SK-N-SH (cell line): ENCODE data around the gene PCDHGB1. TPM values are rescaled to one million over a fixed set of nuclear protein-coding genes. Genes with fewer than 3 reads are reported as not detected.

Experiments used
- CTCF ChIA-PET: fragments of 300-600, 350-600 bp; formaldehyde crosslinking; extraction: SDS; loops from one replicate; lab custom pipeline; 2021; lab: Yijun Ruan, JAX
- POLR2A ChIA-PET: fragments of 350-600 bp; sonication (Branson Sonifier 250); formaldehyde crosslinking; extraction: SDS; loops from one replicate; lab custom pipeline; 2020; ENCODE audit warnings: antibody characterized with exemption, inconsistent platforms; lab: Yijun Ruan, JAX
- DNase-seq: peaks from one replicate; pipeline ENCODE4 v3.0.0; 2012
- H2AFZ ChIP-seq: fragments of 200-600 bp; sonication (generic); 2 replicates; pipeline ENCODE4 v1.8.1; 2016; ENCODE audit warnings: antibody characterized with exemption, mild to moderate bottlenecking, low read depth
- H3F3A ChIP-seq: fragments of 200-600 bp; sonication (generic); replicated peaks from 2 replicates; pipeline ENCODE3; 2016; ENCODE audit warnings: antibody characterized with exemption, mild to moderate bottlenecking; ENCODE audit not compliant: insufficient read depth
- H3K27ac ChIP-seq, 2 experiments: fragments of 200-500 bp in 1 of 2; fragments of 200-600 bp in 1 of 2; sonication (Bioruptor generic) in 1 of 2; sonication (generic), shearing (Covaris generic) in 1 of 2; 2 replicates each; pipeline versions ENCODE4 v1.5.1 to v1.6.1; 2014 to 2016; ENCODE audit warnings: low read depth in 2 of 2, inconsistent platforms in 1 of 2, low read length in 1 of 2, mild to moderate bottlenecking in 1 of 2, mixed read lengths in 1 of 2
- H3K27me3 ChIP-seq: fragments of 200-600 bp; sonication (generic), shearing (Covaris generic); 2 replicates; pipeline ENCODE4 v1.6.1; 2016; ENCODE audit warnings: mixed run types; ENCODE audit not compliant: insufficient read depth
- H3K36me3 ChIP-seq, 2 experiments: fragments of 200-500 bp in 1 of 2; fragments of 200-600 bp in 1 of 2; sonication (Bioruptor generic) in 1 of 2; sonication (generic) in 1 of 2; replicated peaks in 1 of 2; 2 replicates each; pipeline versions ENCODE3 to v1.5.1; 2014 to 2016; ENCODE audit warnings: low read length in 1 of 2, mild to moderate bottlenecking in 1 of 2; ENCODE audit not compliant: insufficient read depth in 2 of 2, control insufficient read depth in 1 of 2
- H3K4me1 ChIP-seq, 2 experiments: fragments of 200-500 bp in 1 of 2; fragments of 200-600 bp in 1 of 2; sonication (Bioruptor generic) in 1 of 2; sonication (generic), shearing (Covaris generic) in 1 of 2; 2 replicates each; pipeline versions ENCODE4 v1.5.1 to v1.6.1; 2014 to 2016; ENCODE audit warnings: low read depth in 1 of 2, low read length in 1 of 2, mixed run types in 1 of 2; ENCODE audit not compliant: insufficient read depth in 2 of 2, control insufficient read depth in 1 of 2
- H3K4me2 ChIP-seq: fragments of 200-600 bp; sonication (generic), shearing (Covaris generic); 2 replicates; pipeline ENCODE4 v1.6.1; 2017; ENCODE audit warnings: mixed run types
- H3K4me3 ChIP-seq, 2 experiments: fragments of 200-500 bp in 1 of 2; fragments of 200-600 bp in 1 of 2; sonication (Bioruptor generic) in 1 of 2; sonication (generic), shearing (Covaris generic) in 1 of 2; 2 replicates each; pipeline versions ENCODE4 v1.5.1 to v1.8.1; 2014 to 2016; ENCODE audit warnings: low read depth in 2 of 2, inconsistent platforms in 1 of 2, low read length in 1 of 2, mild to moderate bottlenecking in 1 of 2, mixed read lengths in 1 of 2, moderate library complexity in 1 of 2
- H3K79me2 ChIP-seq: fragments of 200-600 bp; sonication (generic); 2 replicates; pipeline ENCODE4 v1.8.1; 2017; ENCODE audit warnings: mild to moderate bottlenecking; ENCODE audit not compliant: insufficient read depth
- H3K9ac ChIP-seq: fragments of 200-600 bp; sonication (generic); 2 replicates; pipeline ENCODE4 v1.6.1; 2017; ENCODE audit warnings: mixed run types
- H3K9me2 ChIP-seq: fragments of 200-600 bp; sonication (generic); 2 replicates; pipeline ENCODE4 v1.6.1; 2017; ENCODE audit warnings: mixed run types
- H3K9me3 ChIP-seq: fragments of 200-600 bp; sonication (generic); 2 replicates; pipeline ENCODE4 v1.6.1; 2017; ENCODE audit warnings: mixed run types, mild to moderate bottlenecking, moderate library complexity
- H4K20me1 ChIP-seq: fragments of 200-600 bp; sonication (generic); 2 replicates; pipeline ENCODE4 v1.6.1; 2017; ENCODE audit warnings: mild to moderate bottlenecking, mixed run types; ENCODE audit not compliant: insufficient read depth
- CHD2 ChIP-seq: fragments of 150-350 bp; IDR thresholded peaks from 2 replicates; pipeline ENCODE4 v1.6.1; 2018; ENCODE audit warnings: low read length; ENCODE audit not compliant: partially characterized antibody
- CTCF ChIP-seq: fragments of 200-600 bp; sonication (generic); IDR thresholded peaks from 2 replicates; pipeline ENCODE4 v1.6.1; 2017; ENCODE audit warnings: antibody characterized with exemption, mild to moderate bottlenecking, moderate library complexity
- ELF1 ChIP-seq: IDR thresholded peaks from 2 replicates; pipeline ENCODE4 v1.4.0; 2012
- EZH2phosphoT487 ChIP-seq: fragments of 200-600 bp; sonication (generic); IDR thresholded peaks from 2 replicates; pipeline ENCODE4 v1.6.1; 2017; ENCODE audit warnings: low read depth, mixed run types, mild to moderate bottlenecking, antibody characterized with exemption, moderate library complexity, borderline replicate concordance
- FOSL2 ChIP-seq: IDR thresholded peaks from 2 replicates; pipeline ENCODE4 v1.4.0; 2012; ENCODE audit warnings: low read depth, mild to moderate bottlenecking, moderate library complexity, borderline replicate concordance
- FOXJ3 ChIP-seq: sonication (generic); formaldehyde crosslinking; IDR thresholded peaks from 2 replicates; pipeline ENCODE4 v1.5.1; 2020; ENCODE audit warnings: mild to moderate bottlenecking, missing genetic modification reagents
- FOXM1 ChIP-seq: IDR thresholded peaks from 2 replicates; pipeline ENCODE4 v1.4.0; 2012; ENCODE audit warnings: low read depth, mild to moderate bottlenecking
- GATA2 ChIP-seq: sonication (generic); formaldehyde crosslinking; IDR thresholded peaks from 2 replicates; pipeline ENCODE4 v1.5.0; 2020; ENCODE audit warnings: mild to moderate bottlenecking, missing genetic modification reagents
- MAX ChIP-seq: IDR thresholded peaks from 2 replicates; pipeline ENCODE4 v1.4.0; 2012; ENCODE audit warnings: low read depth
- MEF2A ChIP-seq: IDR thresholded peaks from 2 replicates; pipeline ENCODE4 v1.4.0; 2012; ENCODE audit warnings: low read depth, borderline replicate concordance
- MXI1 ChIP-seq: IDR thresholded peaks from 2 replicates; pipeline ENCODE4 v1.6.1; 2012; ENCODE audit warnings: mild to moderate bottlenecking, low read depth, low read length, improper control_type of control experiment
- POLR2AphosphoS5 ChIP-seq: IDR thresholded peaks from 2 replicates; pipeline ENCODE4 v1.6.1; 2012; ENCODE audit warnings: low read depth, low read length
- RAD21 ChIP-seq: IDR thresholded peaks from 2 replicates; pipeline ENCODE4 v1.6.1; 2012; ENCODE audit warnings: mild to moderate bottlenecking, low read length
- RCOR1 ChIP-seq: fragments of 150-350 bp; IDR thresholded peaks from 2 replicates; pipeline ENCODE4 v1.6.1; 2017; ENCODE audit warnings: antibody characterized with exemption, low read length
- RFX5 ChIP-seq: IDR thresholded peaks from 2 replicates; pipeline ENCODE4 v1.6.1; 2012; ENCODE audit warnings: mild to moderate bottlenecking, improper control_type of control experiment, low read length
- RXRA ChIP-seq: IDR thresholded peaks from 2 replicates; pipeline ENCODE4 v1.4.0; 2012; ENCODE audit warnings: low read depth, mild to moderate bottlenecking, borderline replicate concordance
- SMC3 ChIP-seq: IDR thresholded peaks from 2 replicates; pipeline ENCODE4 v1.6.1; 2012; ENCODE audit warnings: low read depth, low read length, improper control_type of control experiment
- TAF1 ChIP-seq: IDR thresholded peaks from 2 replicates; pipeline ENCODE4 v1.6.1; 2012; ENCODE audit warnings: low read depth, mild to moderate bottlenecking, low read length, moderate library complexity, borderline replicate concordance
- TCF12 ChIP-seq: IDR thresholded peaks from 2 replicates; pipeline ENCODE4 v1.4.0; 2012
- TEAD4 ChIP-seq: IDR thresholded peaks from 2 replicates; pipeline ENCODE4 v1.4.0; 2012; ENCODE audit warnings: mild to moderate bottlenecking, borderline replicate concordance; ENCODE audit not compliant: insufficient read depth
- YY1 ChIP-seq: IDR thresholded peaks from 2 replicates; pipeline ENCODE4 v1.4.0; 2012; ENCODE audit warnings: low read depth, mild to moderate bottlenecking
- WGBS: methylation state at CpG from one replicate; pipeline ENCODE4 v1.1.6; 2017; ENCODE audit warnings: low lambda C conversion rate; 5-methylcytosine and 5-hydroxymethylcytosine counted together
- polyA plus RNA-seq, 3 experiments: library from polyadenylated mRNA; depleted of rRNA; stranded (reverse); fragments of >200 nt; gene quantifications; 2 replicates each; pipeline ENCODE4 v1.2.3, GENCODE V29; 2012
- TF ChIP-seq, protein P1 (sequence below): fragments of 150-350 bp; IDR thresholded peaks from 2 replicates; pipeline ENCODE4 v1.6.1; 2017; ENCODE audit warnings: antibody characterized with exemption, low read length, low read depth, borderline replicate concordance
- TF ChIP-seq, protein P2 (sequence below): fragments of 150-350 bp; IDR thresholded peaks from 2 replicates; pipeline ENCODE4 v1.6.1; 2016; ENCODE audit warnings: mild to moderate bottlenecking, low read depth, low read length
- TF ChIP-seq, protein P3 (sequence below): IDR thresholded peaks from 2 replicates; pipeline ENCODE4 v1.4.0; 2012; ENCODE audit warnings: low read depth, borderline replicate concordance
- TF ChIP-seq, protein P4 (sequence below): IDR thresholded peaks from 2 replicates; pipeline ENCODE4 v1.4.0; 2012; ENCODE audit warnings: low read depth, borderline replicate concordance

The PCDHGB1 gene
- polyA plus RNA-seq, 1 of the 3 experiments (the other 2 are of a cell fraction), result 0.77 TPM

- no peak for TF ChIP-seq RCOR1
- peak; percentile 82 for TF ChIP-seq ELF1
- TF ChIP-seq, protein P1, sequence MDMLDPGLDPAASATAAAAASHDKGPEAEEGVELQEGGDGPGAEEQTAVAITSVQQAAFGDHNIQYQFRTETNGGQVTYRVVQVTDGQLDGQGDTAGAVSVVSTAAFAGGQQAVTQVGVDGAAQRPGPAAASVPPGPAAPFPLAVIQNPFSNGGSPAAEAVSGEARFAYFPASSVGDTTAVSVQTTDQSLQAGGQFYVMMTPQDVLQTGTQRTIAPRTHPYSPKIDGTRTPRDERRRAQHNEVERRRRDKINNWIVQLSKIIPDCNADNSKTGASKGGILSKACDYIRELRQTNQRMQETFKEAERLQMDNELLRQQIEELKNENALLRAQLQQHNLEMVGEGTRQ, result no peak
- no peak for TF ChIP-seq MEF2A
- peak; percentile 98 for TF ChIP-seq CHD2
- no peak for TF ChIP-seq TEAD4
- TF ChIP-seq RAD21, result peak; percentile 60
- TF ChIP-seq, protein P2, sequence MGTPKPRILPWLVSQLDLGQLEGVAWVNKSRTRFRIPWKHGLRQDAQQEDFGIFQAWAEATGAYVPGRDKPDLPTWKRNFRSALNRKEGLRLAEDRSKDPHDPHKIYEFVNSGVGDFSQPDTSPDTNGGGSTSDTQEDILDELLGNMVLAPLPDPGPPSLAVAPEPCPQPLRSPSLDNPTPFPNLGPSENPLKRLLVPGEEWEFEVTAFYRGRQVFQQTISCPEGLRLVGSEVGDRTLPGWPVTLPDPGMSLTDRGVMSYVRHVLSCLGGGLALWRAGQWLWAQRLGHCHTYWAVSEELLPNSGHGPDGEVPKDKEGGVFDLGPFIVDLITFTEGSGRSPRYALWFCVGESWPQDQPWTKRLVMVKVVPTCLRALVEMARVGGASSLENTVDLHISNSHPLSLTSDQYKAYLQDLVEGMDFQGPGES, result no peak
- TF ChIP-seq FOXJ3 (CRISPR knock-in tag), result no peak
- 0 out of 2 replicates have a peak, but pooled peaks have one; percentile 2 for TF ChIP-seq MXI1
- TF ChIP-seq TAF1, result peak; percentile 89
Observed at GRCh38 chr5:141320225-141321169, 29.4 kb upstream of the PCDHGB1 start, which contains the start of gene TAF7 (continued).

- WGBS, result 79% methylated on average over 3 of the region's 3 CpGs
- ChIA-PET POLR2A (no interaction called here), CTCF (interaction anchor here (2.9 kb wide), 1 partner anchor 99 kb away, joined by 15 read pairs; the partner anchor contains the start of gene PCDHB14)
- peaks cover 28% of the 10 kb centered on the region for H3K79me2 ChIP-seq
- H3K9me2 ChIP-seq, result no peaks in the 10 kb centered on the region
- H2AFZ ChIP-seq, result no peak overlapping the region
- H3K4me3 ChIP-seq, result no peak overlapping the region
- no peak overlapping the region for H3K4me2 ChIP-seq
- no peaks in the 10 kb centered on the region for H3K27me3 ChIP-seq
- peaks cover 20 to 27% of the 10 kb centered on the region in 2 experiments for H3K36me3 ChIP-seq
- peaks cover 13% of the 10 kb centered on the region for H3F3A ChIP-seq
- DNase-seq, result no peak
- no peak overlapping the region for H3K9ac ChIP-seq
- H3K9me3 ChIP-seq, result peaks cover 23% of the 10 kb centered on the region
- 0 out of 2 replicates have a peak, but pooled peaks cover 3% of the 10 kb centered on the region for H4K20me1 ChIP-seq
- H3K4me1 ChIP-seq, result no peaks in the 10 kb centered on the region; a peak in 1 of 4 replicates
- H3K27ac ChIP-seq, result no peak overlapping the region
- no peak for TF ChIP-seq TCF12
- no peak for TF ChIP-seq CTCF
- TF ChIP-seq RXRA, result no peak
- no peak for TF ChIP-seq CHD2
- no peak for TF ChIP-seq POLR2AphosphoS5
- no peak for TF ChIP-seq YY1
- TF ChIP-seq RFX5, result no peak
- TF ChIP-seq MEF2A, result no peak
- TF ChIP-seq SMC3, result no peak
- TF ChIP-seq MAX, result no peak
- TF ChIP-seq EZH2phosphoT487, result no peak
- TF ChIP-seq, protein P3, sequence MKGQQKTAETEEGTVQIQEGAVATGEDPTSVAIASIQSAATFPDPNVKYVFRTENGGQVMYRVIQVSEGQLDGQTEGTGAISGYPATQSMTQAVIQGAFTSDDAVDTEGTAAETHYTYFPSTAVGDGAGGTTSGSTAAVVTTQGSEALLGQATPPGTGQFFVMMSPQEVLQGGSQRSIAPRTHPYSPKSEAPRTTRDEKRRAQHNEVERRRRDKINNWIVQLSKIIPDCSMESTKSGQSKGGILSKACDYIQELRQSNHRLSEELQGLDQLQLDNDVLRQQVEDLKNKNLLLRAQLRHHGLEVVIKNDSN, result no peak
- TF ChIP-seq FOSL2, result no peak
- TF ChIP-seq ELF1, result no peak
- no peak for TF ChIP-seq FOXM1
- TF ChIP-seq FOXJ3 (CRISPR knock-in tag), result no peak
- TF ChIP-seq GATA2 (CRISPR knock-in tag), result no peak
- TF ChIP-seq, protein P4, sequence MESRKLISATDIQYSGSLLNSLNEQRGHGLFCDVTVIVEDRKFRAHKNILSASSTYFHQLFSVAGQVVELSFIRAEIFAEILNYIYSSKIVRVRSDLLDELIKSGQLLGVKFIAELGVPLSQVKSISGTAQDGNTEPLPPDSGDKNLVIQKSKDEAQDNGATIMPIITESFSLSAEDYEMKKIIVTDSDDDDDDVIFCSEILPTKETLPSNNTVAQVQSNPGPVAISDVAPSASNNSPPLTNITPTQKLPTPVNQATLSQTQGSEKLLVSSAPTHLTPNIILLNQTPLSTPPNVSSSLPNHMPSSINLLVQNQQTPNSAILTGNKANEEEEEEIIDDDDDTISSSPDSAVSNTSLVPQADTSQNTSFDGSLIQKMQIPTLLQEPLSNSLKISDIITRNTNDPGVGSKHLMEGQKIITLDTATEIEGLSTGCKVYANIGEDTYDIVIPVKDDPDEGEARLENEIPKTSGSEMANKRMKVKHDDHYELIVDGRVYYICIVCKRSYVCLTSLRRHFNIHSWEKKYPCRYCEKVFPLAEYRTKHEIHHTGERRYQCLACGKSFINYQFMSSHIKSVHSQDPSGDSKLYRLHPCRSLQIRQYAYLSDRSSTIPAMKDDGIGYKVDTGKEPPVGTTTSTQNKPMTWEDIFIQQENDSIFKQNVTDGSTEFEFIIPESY, result no peak
Observed at GRCh38 chr5:141322261-141322660, 27.6 kb upstream of the PCDHGB1 start.
